ENCODE results near the gene HEBP1. TPM values are rescaled to one million over a fixed set of nuclear protein-coding genes. Genes with fewer than 3 reads are reported as not detected.

The HEBP1 gene
- total RNA-seq, 4 donors from 2014 or later: 44.5 to 78.0 (median 49.0) TPM

- no peak for TF ChIP-seq CTCF (IDR thresholded peaks at IDR 0.05)
- ATAC-seq (ENCODE audit: low FRiP score) (no peak), DNase-seq (ENCODE audit: low spot score) (no peak)
Measured at GRCh38 chr12:13004986-13005385, 4.9 kb upstream of the HEBP1 start.

GRCh38 chr12:13004361-13004760, 4.3 kb upstream of the HEBP1 start:
- ATAC-seq (ENCODE audit: low FRiP score) (no peak), DNase-seq (ENCODE audit: low spot score) (no peak)
- no peak for TF ChIP-seq CTCF (IDR thresholded peaks at IDR 0.05)

GRCh38 chr12:13002301-13003097, 2.4 kb upstream of the HEBP1 start:
- TF ChIP-seq CTCF (IDR thresholded peaks at IDR 0.05): no peak
- ATAC-seq (ENCODE audit: low FRiP score): no peak

GRCh38 chr12:13001775-13002040, 1.6 kb upstream of the HEBP1 start:
- ATAC-seq (ENCODE audit: low FRiP score): no peak
- TF ChIP-seq CTCF (IDR thresholded peaks at IDR 0.05): no peak
- DNase-seq (ENCODE audit: low spot score): no peak

More at GRCh38 chr12:13002301-13003097, 2.4 kb upstream of the HEBP1 start:
- no peak for DNase-seq (ENCODE audit: low spot score)

- no peak for TF ChIP-seq CTCF (IDR thresholded peaks at IDR 0.05)
- ATAC-seq (ENCODE audit: low FRiP score): peak; percentile 29
- no peak for DNase-seq (ENCODE audit: low spot score)
Measured at GRCh38 chr12:13000925-13001774, 1.1 kb upstream of the HEBP1 start.

GRCh38 chr12:13000616-13000924, 505 bp upstream of the HEBP1 start:
- no peak for TF ChIP-seq CTCF (IDR thresholded peaks at IDR 0.05)
- DNase-seq (ENCODE audit: low spot score) (no peak), ATAC-seq (ENCODE audit: low FRiP score) (peak; percentile 20)
